ENCODE measurements around the gene SLC35F2.

- TF ChIP-seq TAF1 (IDR thresholded peaks at IDR 0.05; ENCODE audit: borderline replicate concordance, insufficient read depth, low read length) (no peak), POLR2AphosphoS5 (IDR thresholded peaks at IDR 0.05; ENCODE audit: low read depth, low read length) (no peak)
These were observed 1.5 kb downstream of the SLC35F2 start for GRCh38 chr11:107856981-107857517.
